Activated CD8-positive, alpha-beta T cell treated with anti-CD3 and anti-CD28 coated beads for 36 hours (primary cell): ENCODE results near the gene NUDT3. TPM values are rescaled to one million over a fixed set of nuclear protein-coding genes. Genes with fewer than 3 reads are reported as not detected.
A peak's percentile ranks its signal among the peaks of the same experiment; 100 is the strongest.
"Not testable (repeated sequence)": the region's sequence is repeated elsewhere in the genome, so short reads cannot be mapped to it uniquely, and the experiment has no call there.

ENCODE experiments used
- ATAC-seq: fragments of 200-7000 bp; cut with Tn5 transposase; one replicate; pipeline ENCODE4 v1.10.0; 2021; ENCODE audit warnings: mild to moderate bottlenecking, moderate library complexity
- CTCF ChIA-PET: fragments of 350-600 bp; sonication (Branson Sonifier 250); formaldehyde crosslinking; loops from one replicate; lab custom pipeline; 2021; ENCODE audit warnings: antibody characterized with exemption; lab: Charles Lee
- POLR2A ChIA-PET: fragments of 350-600 bp; sonication (Branson Sonifier 250); formaldehyde crosslinking; loops from one replicate; lab custom pipeline; 2021; ENCODE audit warnings: antibody characterized with exemption; lab: Charles Lee
- DNase-seq: peaks from one replicate; pipeline ENCODE4 v3.0.0-alpha.2; 2020
- H3K27ac Mint-ChIP-seq: one replicate; pipeline ENCODE4 v1.8.0; 2021; ENCODE audit warnings: mild to moderate bottlenecking, mixed read lengths
- H3K27me3 Mint-ChIP-seq: one replicate; pipeline ENCODE4 v1.8.0; 2021; ENCODE audit warnings: mixed read lengths
- H3K36me3 Mint-ChIP-seq: one replicate; pipeline ENCODE4 v1.8.0; 2021; ENCODE audit warnings: low read depth, mixed read lengths
- H3K4me1 Mint-ChIP-seq: one replicate; pipeline ENCODE4 v1.8.0; 2021; ENCODE audit warnings: low read depth, mixed read lengths
- H3K4me3 Mint-ChIP-seq: one replicate; pipeline ENCODE4 v1.8.0; 2021; ENCODE audit warnings: mild to moderate bottlenecking, moderate library complexity, mixed read lengths
- H3K9me3 Mint-ChIP-seq: one replicate; pipeline ENCODE4 v1.8.0; 2021; ENCODE audit warnings: mixed read lengths
- intact Hi-C: fragments of 100-400 bp; cut with micrococcal nuclease; formaldehyde crosslinking; loops from one replicate; pipeline ENCODE4 v1.10.0; 2022
- total RNA-seq, 2 experiments: library from RNA; stranded (reverse); gene quantifications; one replicate each; pipeline ENCODE4 v1.2.3, GENCODE V29; 2021
- TF ChIP-seq, protein P1 (sequence below): fragments of 200-600 bp; IDR thresholded peaks from one replicate; pipeline ENCODE4 v1.8.0; 2022; ENCODE audit warnings: antibody characterized with exemption, mild to moderate bottlenecking

NUDT3 gene
- total RNA-seq, 2 experiments from 2014 or later: 15.0 to 15.2 TPM

DNA sequence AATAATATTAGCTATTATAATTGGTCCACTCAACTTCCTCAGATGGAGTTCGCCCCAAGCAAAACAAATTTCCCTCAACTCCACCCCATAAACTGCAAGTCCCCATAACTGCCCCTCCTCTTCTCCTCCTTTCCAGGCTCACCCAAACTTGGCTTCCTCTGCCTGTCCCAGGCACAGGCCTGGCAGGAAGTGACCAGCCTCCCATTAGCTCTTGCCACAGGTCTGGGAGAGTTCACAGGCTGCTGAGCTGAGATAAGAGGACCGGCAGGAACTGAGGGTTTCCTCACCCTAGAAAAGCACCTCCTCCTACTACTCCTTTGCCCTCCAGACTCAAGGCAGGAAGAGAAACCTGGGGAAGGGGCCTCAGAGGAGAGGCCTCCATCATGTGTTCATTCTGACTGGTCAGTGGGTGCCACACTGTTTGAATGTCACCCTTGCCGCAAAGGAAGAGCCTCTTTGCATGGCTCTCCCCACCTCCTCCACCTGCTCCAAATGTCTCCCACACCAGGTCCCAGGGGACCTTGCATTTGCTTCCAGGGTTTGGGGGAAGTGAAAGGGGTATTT lies 119.1 kb downstream of the NUDT3 start:
- ChIA-PET CTCF (no interaction called here), POLR2A (no interaction called here)
- H3K9me3 Mint-ChIP-seq: no peaks in the 10 kb centered on the region
- no peaks in the 10 kb centered on the region for H3K27me3 Mint-ChIP-seq
- TF ChIP-seq, protein P1, sequence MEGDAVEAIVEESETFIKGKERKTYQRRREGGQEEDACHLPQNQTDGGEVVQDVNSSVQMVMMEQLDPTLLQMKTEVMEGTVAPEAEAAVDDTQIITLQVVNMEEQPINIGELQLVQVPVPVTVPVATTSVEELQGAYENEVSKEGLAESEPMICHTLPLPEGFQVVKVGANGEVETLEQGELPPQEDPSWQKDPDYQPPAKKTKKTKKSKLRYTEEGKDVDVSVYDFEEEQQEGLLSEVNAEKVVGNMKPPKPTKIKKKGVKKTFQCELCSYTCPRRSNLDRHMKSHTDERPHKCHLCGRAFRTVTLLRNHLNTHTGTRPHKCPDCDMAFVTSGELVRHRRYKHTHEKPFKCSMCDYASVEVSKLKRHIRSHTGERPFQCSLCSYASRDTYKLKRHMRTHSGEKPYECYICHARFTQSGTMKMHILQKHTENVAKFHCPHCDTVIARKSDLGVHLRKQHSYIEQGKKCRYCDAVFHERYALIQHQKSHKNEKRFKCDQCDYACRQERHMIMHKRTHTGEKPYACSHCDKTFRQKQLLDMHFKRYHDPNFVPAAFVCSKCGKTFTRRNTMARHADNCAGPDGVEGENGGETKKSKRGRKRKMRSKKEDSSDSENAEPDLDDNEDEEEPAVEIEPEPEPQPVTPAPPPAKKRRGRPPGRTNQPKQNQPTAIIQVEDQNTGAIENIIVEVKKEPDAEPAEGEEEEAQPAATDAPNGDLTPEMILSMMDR: no peak
- H3K36me3 Mint-ChIP-seq: no peaks in the 10 kb centered on the region
- intact Hi-C loops: no loop called here
- ATAC-seq (no peak), DNase-seq (no peak)
- H3K4me1 Mint-ChIP-seq: peaks cover 11% of the 10 kb centered on the region
- H3K27ac Mint-ChIP-seq: no peak overlapping the region
- no peak overlapping the region for H3K4me3 Mint-ChIP-seq

DNA sequence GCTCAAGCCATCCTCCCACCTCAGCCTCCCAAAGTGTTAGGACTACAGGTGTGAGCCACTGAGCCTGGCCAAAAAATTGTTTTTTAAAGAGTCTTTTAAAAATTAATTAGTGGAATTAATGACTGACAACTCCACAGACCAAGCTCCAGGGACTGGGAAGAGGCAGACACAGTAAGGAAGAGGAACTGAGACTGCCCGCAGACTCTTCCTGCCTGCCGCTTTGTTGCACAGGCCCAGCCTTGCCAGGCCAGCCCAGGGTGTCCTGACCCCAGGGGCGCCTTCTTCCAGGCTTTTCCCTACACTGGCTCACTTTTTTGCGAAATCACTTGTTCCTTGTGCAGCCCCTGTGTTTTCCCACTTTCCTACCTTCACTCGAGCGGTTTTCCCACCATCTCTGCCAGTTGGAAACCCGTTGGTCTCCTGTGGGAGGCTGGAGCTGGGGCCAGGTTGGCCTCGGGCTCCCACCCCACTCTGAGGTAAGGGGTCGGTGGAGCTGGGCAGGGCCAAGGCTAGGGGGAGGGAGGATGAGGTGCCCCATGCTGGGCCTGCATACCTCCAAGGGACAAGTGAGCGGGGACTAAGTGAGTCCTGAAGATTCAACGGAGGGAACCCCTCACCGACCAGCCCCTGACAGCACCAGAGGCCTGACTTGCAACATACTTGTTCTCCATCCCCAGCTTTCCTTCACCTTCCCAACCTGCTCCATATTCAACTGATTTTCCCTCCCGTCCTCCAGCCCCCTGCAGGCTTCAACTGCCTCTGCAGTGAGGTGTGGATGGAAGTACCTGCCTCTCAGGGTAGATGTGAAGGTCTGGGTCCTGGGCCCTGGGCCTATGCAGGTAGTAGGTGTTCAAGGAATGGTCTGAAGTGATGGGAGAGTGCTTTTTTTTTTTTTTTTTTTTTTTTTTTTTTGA lies 120.2 kb downstream of the NUDT3 start:
- Mint-ChIP-seq H3K9me3 (no peaks in the 10 kb centered on the region), H3K4me1 (peaks cover 11% of the 10 kb centered on the region), H3K4me3 (no peak overlapping the region), H3K27me3 (no peaks in the 10 kb centered on the region), H3K27ac (no peak overlapping the region), H3K36me3 (no peaks in the 10 kb centered on the region)
- CTCF ChIA-PET: interaction anchor here (0.8 to 1.9 kb wide), 2 partner anchors 76 to 110 kb away, joined by 3 to 4 read pairs; no protein-coding TSS in a partner anchor
- no peak for ATAC-seq
- DNase-seq: no peak
- TF ChIP-seq, protein P1: no peak
- intact Hi-C loops: no loop called here
- POLR2A ChIA-PET: no interaction called here

DNA sequence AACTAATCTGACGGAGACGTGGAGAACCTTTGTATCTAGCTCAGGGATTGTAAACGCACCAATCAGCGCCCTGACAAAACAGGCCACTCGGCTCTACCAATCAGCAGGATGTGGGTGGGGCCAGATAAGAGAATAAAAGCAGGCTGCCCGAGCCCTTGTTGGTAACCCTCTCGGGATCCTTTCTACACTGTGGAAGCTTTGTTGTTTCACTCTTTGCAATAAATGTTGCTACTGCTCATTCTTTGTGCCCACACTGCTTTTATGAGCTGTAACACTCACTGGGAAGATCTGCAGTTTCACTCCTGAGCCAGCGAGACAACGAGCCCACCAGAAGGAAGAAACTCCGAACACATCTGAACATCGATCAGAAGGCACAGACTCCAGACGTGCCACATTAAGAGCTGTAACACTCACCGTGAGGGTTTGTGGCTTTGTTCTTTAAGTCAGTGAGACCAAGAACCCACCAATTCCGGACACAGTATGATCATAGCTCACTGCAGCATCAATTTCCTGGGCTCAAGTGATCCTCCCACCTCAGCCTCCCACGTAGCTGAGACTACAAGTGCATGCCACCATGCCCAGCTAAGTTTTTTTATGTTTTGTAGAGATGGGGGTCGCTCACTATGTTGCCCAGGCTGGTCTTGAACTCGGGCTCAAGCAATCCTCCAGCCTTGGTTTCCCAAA lies 122.7 kb downstream of the NUDT3 start:
- peak; percentile 24 for DNase-seq
- H3K36me3 Mint-ChIP-seq, POLR2A ChIA-PET, H3K27me3 Mint-ChIP-seq, H3K4me1 Mint-ChIP-seq, H3K4me3 Mint-ChIP-seq, intact Hi-C loops, H3K9me3 Mint-ChIP-seq, CTCF ChIA-PET: not testable (repeated sequence)
- H3K27ac Mint-ChIP-seq: peak overlapping the region; percentile 45
- ATAC-seq: peak; percentile 37

DNA sequence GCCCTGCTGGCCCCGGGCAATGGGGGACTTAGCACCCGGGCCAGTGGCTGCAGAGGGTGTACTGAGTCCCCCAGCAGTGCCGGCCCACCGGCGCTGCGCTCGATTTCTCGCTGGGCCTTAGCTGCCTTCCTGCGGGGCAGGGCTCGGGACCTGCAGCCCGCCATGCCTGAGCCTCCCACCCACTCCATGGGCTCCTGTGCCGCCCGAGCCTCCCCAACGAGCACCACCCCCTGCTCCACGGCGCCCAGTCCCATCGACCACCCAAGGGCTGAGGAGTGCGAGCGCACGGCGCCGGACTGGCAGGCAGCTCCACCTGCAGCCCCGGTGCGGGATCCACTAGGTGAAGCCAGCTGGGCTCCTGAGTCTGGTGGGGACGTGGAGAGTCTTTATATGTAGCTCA lies 123.3 kb downstream of the NUDT3 start:
- H3K27me3 Mint-ChIP-seq, H3K4me1 Mint-ChIP-seq, H3K27ac Mint-ChIP-seq, DNase-seq, ATAC-seq, intact Hi-C loops, H3K36me3 Mint-ChIP-seq, POLR2A ChIA-PET, H3K4me3 Mint-ChIP-seq, H3K9me3 Mint-ChIP-seq, CTCF ChIA-PET: not testable (repeated sequence)

DNA sequence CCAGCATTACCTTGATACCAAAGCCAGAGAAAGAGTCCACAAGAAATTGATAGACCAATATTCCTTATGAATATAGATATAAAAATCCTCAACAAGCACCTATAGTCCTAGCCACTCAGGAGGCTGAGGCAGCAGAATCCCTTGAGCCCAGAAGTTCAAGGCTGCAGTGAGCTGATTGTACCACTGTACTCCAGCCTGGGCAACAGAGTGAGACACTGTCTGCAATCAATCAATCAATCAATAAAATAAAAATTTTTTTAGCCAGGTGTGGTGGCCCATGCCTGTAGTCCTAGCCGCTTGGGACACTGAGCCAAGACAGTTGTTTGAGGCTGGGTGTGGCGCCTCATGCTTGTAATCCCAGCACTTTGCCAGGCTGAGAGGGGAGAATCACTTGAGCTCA lies 124.7 kb downstream of the NUDT3 start:
- ChIA-PET CTCF (interaction anchor here (0.9 to 2.0 kb wide), 3 partner anchors 9 to 72 kb away, joined by 3 to 6 read pairs (median 4); no protein-coding TSS in a partner anchor), POLR2A (interaction anchor here (1.3 kb wide), 1 partner anchor 26 kb away, joined by 4 read pairs; no protein-coding TSS in a partner anchor)
- Mint-ChIP-seq H3K4me3 (no peak overlapping the region), H3K36me3 (no peaks in the 10 kb centered on the region), H3K4me1 (peaks cover 5% of the 10 kb centered on the region), H3K9me3 (peaks cover 2% of the 10 kb centered on the region), H3K27ac (no peak overlapping the region), H3K27me3 (no peaks in the 10 kb centered on the region)
- intact Hi-C loops: no loop called here
- no peak for ATAC-seq
- TF ChIP-seq, protein P1: no peak
- no peak for DNase-seq

DNA sequence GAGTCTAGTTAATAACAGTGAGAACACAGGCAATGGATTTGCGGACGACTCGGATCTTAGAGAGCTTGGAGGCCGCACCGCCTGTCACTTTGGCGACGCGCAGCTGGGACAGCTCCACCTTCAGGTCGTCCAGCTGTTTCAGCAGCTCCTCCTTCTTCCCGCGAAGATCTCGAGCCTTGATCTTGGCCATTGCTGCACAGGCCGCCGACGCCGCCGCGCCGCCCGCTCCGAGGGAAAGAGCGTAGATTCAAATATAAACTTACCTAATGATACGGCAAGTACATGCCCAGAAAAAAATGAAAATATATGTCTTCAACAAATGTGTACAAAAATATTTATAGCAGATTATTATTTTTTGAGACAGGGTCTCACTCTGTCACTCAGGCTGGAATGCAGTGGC lies 129.0 kb downstream of the NUDT3 start:
- ATAC-seq, CTCF ChIA-PET, H3K4me3 Mint-ChIP-seq, POLR2A ChIA-PET, H3K27ac Mint-ChIP-seq, H3K27me3 Mint-ChIP-seq, H3K9me3 Mint-ChIP-seq, H3K36me3 Mint-ChIP-seq, DNase-seq, intact Hi-C loops, H3K4me1 Mint-ChIP-seq: not testable (repeated sequence)
